Transverse colon (tissue), 4 donors: ENCODE measurements around the gene ROCK1. TPM values are rescaled to one million over a fixed set of nuclear protein-coding genes. Genes with fewer than 3 reads are reported as not detected.
"Not testable (repeated sequence)": the region's sequence is repeated elsewhere in the genome, so short reads cannot be mapped to it uniquely, and the experiment has no call there.

ENCODE experiments used
- DNase-seq: peaks from one replicate; pipeline ENCODE4 v3.0.0-alpha.2; 2019
- H3K27ac ChIP-seq, 4 donors: fragments of 200-600 bp; sonication (generic); 2 replicates each; pipeline ENCODE4 v1.5.1; 2016 to 2018; ENCODE audit warnings: inconsistent platforms in 4 of 4
- H3K27me3 ChIP-seq: fragments of 200-600 bp; sonication (generic); 2 replicates; pipeline ENCODE4 v1.5.1; 2017; ENCODE audit warnings: inconsistent platforms
- H3K36me3 ChIP-seq, 4 donors: fragments of 200-600 bp; sonication (generic); 2 replicates each; pipeline ENCODE4 v1.5.1; 2017 to 2019; ENCODE audit warnings: inconsistent platforms in 4 of 4
- H3K4me1 ChIP-seq, 4 donors: fragments of 200-600 bp; sonication (generic); 2 replicates each; pipeline ENCODE4 v1.5.1; 2017 to 2020; ENCODE audit warnings: inconsistent platforms in 4 of 4
- H3K4me3 ChIP-seq, 4 donors: fragments of 200-600 bp; sonication (generic); 1 replicate in 1 of 4; 2 replicates in 3 of 4; pipeline versions ENCODE4 v1.5.1 to v1.6.1; 2017 to 2019; ENCODE audit warnings: inconsistent platforms in 4 of 4
- H3K9me3 ChIP-seq, 2 donors: fragments of 200-600 bp; sonication (generic); 2 replicates each; pipeline ENCODE4 v1.5.1; 2017 to 2019; ENCODE audit warnings: inconsistent platforms in 2 of 2
- CTCF ChIP-seq, 5 experiments: fragments of 200-600 bp in 3 of 5; fragments of 450-650 bp in 2 of 5; sonication (generic) in 3 of 5; IDR thresholded peaks; 1 replicate in 2 of 5; 2 replicates in 3 of 5; pipeline ENCODE4 v1.5.1; 2016 to 2017; ENCODE audit warnings: antibody characterized with exemption in 5 of 5, inconsistent platforms in 3 of 5, mild to moderate bottlenecking in 2 of 5, moderate library complexity in 1 of 5
- EP300 ChIP-seq: sonication (generic); formaldehyde crosslinking; IDR thresholded peaks from one replicate; pipeline ENCODE4 v1.6.1; 2017; ENCODE audit warnings: antibody characterized with exemption, low read depth
- POLR2A ChIP-seq: fragments of 450-650 bp; IDR thresholded peaks from one replicate; pipeline ENCODE4 v1.6.1; 2016; ENCODE audit warnings: antibody characterized with exemption, mild to moderate bottlenecking, moderate library complexity
- POLR2AphosphoS5 ChIP-seq, 3 donors: sonication (generic); formaldehyde crosslinking; IDR thresholded peaks; one replicate each; pipeline ENCODE4 v1.6.1; 2016; ENCODE audit warnings: antibody characterized with exemption in 3 of 3
- WGBS, 2 donors: methylation state at CpG; one replicate each; pipeline ENCODE4 v1.1.5; 2018; ENCODE audit warnings: low coverage in 1 of 2; 5-methylcytosine and 5-hydroxymethylcytosine counted together
- in situ Hi-C, 4 donors: fragments of 200-750 bp; cut with MboI; loops; one replicate each; pipeline versions ENCODE4 v1.15.0 to v1.15.1; 2017; ENCODE audit warnings: low sequenced_read_pairs in 3 of 4, low pct_ligation_motif_present in 1 of 4, low pct_unique_long_range_greater_than_20kb in 1 of 4
- intact Hi-C: fragments of 100-400 bp; cut with DNase I; formaldehyde crosslinking; loops from one replicate; pipeline ENCODE4 v1.15.1; 2023; ENCODE audit warnings: low total_unique reads
- total RNA-seq, 4 donors: library from RNA; depleted of rRNA; stranded (reverse); fragments of >200 nt; gene quantifications; one replicate each; pipeline ENCODE4 v1.1.0, GENCODE V29; 2016

ROCK1 gene
- total RNA-seq, 4 donors from 2014 or later: 23.9 to 59.5 (median 39.6) TPM

- H3K27me3 ChIP-seq: no peaks in the 10 kb centered on the region
- no peak for TF ChIP-seq POLR2AphosphoS5 (IDR thresholded peaks at IDR 0.05)
- no peak for TF ChIP-seq EP300
- no peak for TF ChIP-seq POLR2A
- no peak for TF ChIP-seq CTCF (IDR thresholded peaks at IDR 0.05)
- intact Hi-C loops (no loop called here), in situ Hi-C loops (loop anchor here in 1 of 4 donors (25.0 kb wide), 1 partner anchor 99 kb away; no protein-coding TSS in a partner anchor)
- H3K27ac ChIP-seq: no peak overlapping the region
- no peak for DNase-seq
- H3K9me3 ChIP-seq: no peaks in the 10 kb centered on the region
- H3K4me3 ChIP-seq: no peak overlapping the region
- peaks cover 0 to 45% (median 3%) of the 10 kb centered on the region in 4 donors for H3K36me3 ChIP-seq
- H3K4me1 ChIP-seq: no peaks in the 10 kb centered on the region
Observed at GRCh38 chr18:21038201-21038600, 73.4 kb downstream of the ROCK1 start.

- no peaks in the 10 kb centered on the region for H3K27me3 ChIP-seq
- in situ Hi-C loops: loop anchor here in 1 of 4 donors (25.0 kb wide), 1 partner anchor 105 kb away; no protein-coding TSS in a partner anchor
- TF ChIP-seq EP300: no peak
- TF ChIP-seq POLR2AphosphoS5 (IDR thresholded peaks at IDR 0.05): no peak
- TF ChIP-seq CTCF (IDR thresholded peaks at IDR 0.05): no peak
- TF ChIP-seq POLR2A: no peak
- H3K9me3 ChIP-seq: peaks cover 0 to 6% of the 10 kb centered on the region in 2 donors
- no peaks in the 10 kb centered on the region for H3K4me1 ChIP-seq
- DNase-seq: no peak
- peaks cover 0 to 24% (median 9%) of the 10 kb centered on the region in 4 donors for H3K36me3 ChIP-seq
- intact Hi-C loops: no loop called here
- H3K4me3 ChIP-seq: no peak overlapping the region
- H3K27ac ChIP-seq: no peak overlapping the region
Observed at GRCh38 chr18:21031845-21032244, 79.8 kb downstream of the ROCK1 start.

GRCh38 chr18:21018257-21018656 lies 93.4 kb downstream of the ROCK1 start:
- H3K9me3 ChIP-seq, H3K27me3 ChIP-seq, H3K27ac ChIP-seq, intact Hi-C loops, H3K4me3 ChIP-seq, DNase-seq, in situ Hi-C loops: not testable (repeated sequence)
- WGBS, 2 donors: 96 to 99% methylated on average over 12 to 13 of the region's 13 CpGs
- peaks cover 0 to 13% (median 0%) of the 10 kb centered on the region in 4 donors for H3K4me1 ChIP-seq
- H3K36me3 ChIP-seq: peaks cover 0 to 50% (median 22%) of the 10 kb centered on the region in 4 donors

- Histone ChIP-seq H3K36me3 (peaks cover 0 to 71% (median 24%) of the 10 kb centered on the region in 4 donors), H3K27ac (no peak overlapping the region), H3K9me3 (peaks cover 5 to 8% of the 10 kb centered on the region in 2 donors), H3K4me1 (peaks cover 0 to 15% (median 0%) of the 10 kb centered on the region in 4 donors), H3K4me3 (no peak overlapping the region), H3K27me3 (no peaks in the 10 kb centered on the region)
- DNase-seq: no peak
- no peak for TF ChIP-seq POLR2AphosphoS5 (IDR thresholded peaks at IDR 0.05)
- TF ChIP-seq POLR2A: no peak
- no peak for TF ChIP-seq CTCF (IDR thresholded peaks at IDR 0.05)
- TF ChIP-seq EP300: no peak
- intact Hi-C loops: no loop called here
- in situ Hi-C loops: no loop called here
Observed at GRCh38 chr18:21012308-21012707, 99.3 kb downstream of the ROCK1 start.

- Histone ChIP-seq H3K9me3 (no peaks in the 10 kb centered on the region), H3K4me3 (no peak overlapping the region), H3K4me1 (peaks cover 0 to 15% (median 3%) of the 10 kb centered on the region in 4 donors), H3K27ac (peak overlapping the region in 3 of 4 donors; percentile 21 to 49 (median 36)), H3K36me3 (peaks cover 0 to 43% (median 15%) of the 10 kb centered on the region in 4 donors), H3K27me3 (no peaks in the 10 kb centered on the region)
- in situ Hi-C loops: no loop called here
- no peak for DNase-seq
- intact Hi-C loops: loop anchor here (10.0 kb wide), 1 partner anchor 110 kb away; the partner anchor contains the start of gene ROCK1
- TF ChIP-seq EP300 (no peak), POLR2AphosphoS5 (IDR thresholded peaks at IDR 0.05) (peak in 1 of 3 donors; percentile 27), CTCF (IDR thresholded peaks at IDR 0.05) (no peak), POLR2A (no peak)
Observed at GRCh38 chr18:21004726-21005125, 106.9 kb downstream of the ROCK1 start.
